Parathyroid adenoma (tissue), 2 donors: ENCODE results near the gene PSMD13.
A peak's percentile ranks its signal among the peaks of the same experiment; 100 is the strongest.

Experiments
- H2AFZ ChIP-seq: fragments of 300-600 bp; sonication (generic); one replicate; pipeline ENCODE4 v1.7.0; 2017; ENCODE audit warnings: antibody characterized with exemption, mild to moderate bottlenecking
- H3K27ac ChIP-seq: fragments of 300-600 bp; sonication (generic); one replicate; pipeline ENCODE4 v1.7.0; 2017
- H3K27me3 ChIP-seq: fragments of 300-600 bp; sonication (generic); one replicate; pipeline ENCODE4 v1.7.0; 2017; ENCODE audit warnings: low read length; ENCODE audit not compliant: control insufficient read depth, insufficient read depth
- H3K36me3 ChIP-seq: fragments of 300-600 bp; sonication (generic); one replicate; pipeline ENCODE4 v1.7.0; 2017; ENCODE audit warnings: low read length; ENCODE audit not compliant: control insufficient read depth, insufficient read depth
- H3K4me1 ChIP-seq: fragments of 300-600 bp; sonication (generic); one replicate; pipeline ENCODE4 v1.7.0; 2017; ENCODE audit warnings: control low read depth
- H3K4me2 ChIP-seq: fragments of 300-600 bp; sonication (generic); one replicate; pipeline ENCODE4 v1.7.0; 2017; ENCODE audit warnings: low read length
- H3K4me3 ChIP-seq: fragments of 300-600 bp; sonication (generic); one replicate; pipeline ENCODE4 v1.7.0; 2017; ENCODE audit warnings: low read depth, low read length
- H3K79me2 ChIP-seq: fragments of 300-600 bp; sonication (generic); one replicate; pipeline ENCODE4 v1.7.0; 2017; ENCODE audit warnings: control low read depth
- H3K9ac ChIP-seq: fragments of 300-600 bp; sonication (generic); one replicate; pipeline ENCODE4 v1.7.0; 2017; ENCODE audit warnings: mild to moderate bottlenecking
- H3K9me3 ChIP-seq: fragments of 300-600 bp; sonication (generic); one replicate; pipeline ENCODE4 v1.7.0; 2017; ENCODE audit warnings: low read length; ENCODE audit not compliant: control insufficient read depth
- TF ChIP-seq, protein P1 (sequence below): fragments of 300-600 bp; sonication (generic); IDR thresholded peaks from one replicate; pipeline ENCODE4 v1.7.0; 2017; ENCODE audit warnings: antibody characterized with exemption, mild to moderate bottlenecking
- donor health status: primary hyperparathyroidism.

Gene PSMD13

DNA sequence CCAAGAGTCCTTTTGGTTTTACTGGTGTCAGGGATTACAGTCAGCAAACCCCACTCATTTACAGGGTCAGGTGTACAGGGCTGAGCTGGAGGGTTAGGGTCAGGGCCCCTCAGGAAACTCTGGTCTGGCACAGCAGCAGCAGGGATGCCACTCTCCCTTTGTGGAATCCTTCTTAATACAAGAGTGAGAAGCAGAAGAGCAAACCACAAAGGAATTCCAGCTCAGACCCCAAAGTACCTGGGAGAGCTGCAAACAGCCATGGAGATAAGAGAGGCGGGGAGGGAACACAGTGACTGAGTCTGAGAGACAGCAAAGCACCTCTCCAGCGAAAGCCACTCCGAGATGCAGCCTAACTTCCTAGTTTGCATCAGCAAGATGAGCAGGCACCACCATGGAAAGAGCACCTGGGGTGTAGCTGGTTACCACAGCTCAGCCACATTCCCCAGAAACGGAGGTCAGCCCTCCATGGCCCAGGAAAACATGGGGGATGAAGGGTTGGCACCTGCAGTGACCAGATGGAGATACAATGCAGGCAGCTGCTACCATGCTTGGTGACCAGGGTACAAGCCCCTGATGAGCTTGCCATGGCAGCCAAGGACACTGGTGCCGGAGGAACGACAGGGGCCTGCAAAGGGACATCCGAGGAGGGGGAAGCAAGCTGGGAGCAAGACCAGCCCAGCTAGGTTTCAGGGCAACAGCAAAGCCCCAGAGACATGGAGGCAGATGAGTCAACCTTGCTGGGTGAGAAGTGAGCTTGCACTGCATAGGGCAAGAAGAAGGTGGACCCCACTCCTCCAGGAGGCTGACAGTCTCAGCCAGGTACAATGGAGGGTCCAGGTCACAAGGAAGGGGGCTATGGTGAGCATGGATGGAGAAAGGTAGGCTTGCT is 33.5 kb upstream of the PSMD13 start:
- H3K9ac ChIP-seq = no peak overlapping the region
- H3K4me3 ChIP-seq = no peak overlapping the region
- TF ChIP-seq, protein P1, sequence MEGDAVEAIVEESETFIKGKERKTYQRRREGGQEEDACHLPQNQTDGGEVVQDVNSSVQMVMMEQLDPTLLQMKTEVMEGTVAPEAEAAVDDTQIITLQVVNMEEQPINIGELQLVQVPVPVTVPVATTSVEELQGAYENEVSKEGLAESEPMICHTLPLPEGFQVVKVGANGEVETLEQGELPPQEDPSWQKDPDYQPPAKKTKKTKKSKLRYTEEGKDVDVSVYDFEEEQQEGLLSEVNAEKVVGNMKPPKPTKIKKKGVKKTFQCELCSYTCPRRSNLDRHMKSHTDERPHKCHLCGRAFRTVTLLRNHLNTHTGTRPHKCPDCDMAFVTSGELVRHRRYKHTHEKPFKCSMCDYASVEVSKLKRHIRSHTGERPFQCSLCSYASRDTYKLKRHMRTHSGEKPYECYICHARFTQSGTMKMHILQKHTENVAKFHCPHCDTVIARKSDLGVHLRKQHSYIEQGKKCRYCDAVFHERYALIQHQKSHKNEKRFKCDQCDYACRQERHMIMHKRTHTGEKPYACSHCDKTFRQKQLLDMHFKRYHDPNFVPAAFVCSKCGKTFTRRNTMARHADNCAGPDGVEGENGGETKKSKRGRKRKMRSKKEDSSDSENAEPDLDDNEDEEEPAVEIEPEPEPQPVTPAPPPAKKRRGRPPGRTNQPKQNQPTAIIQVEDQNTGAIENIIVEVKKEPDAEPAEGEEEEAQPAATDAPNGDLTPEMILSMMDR = no peak
- H3K27ac ChIP-seq = no peak overlapping the region
- no peak overlapping the region for H2AFZ ChIP-seq
- H3K79me2 ChIP-seq = peaks cover 7% of the 10 kb centered on the region
- H3K36me3 ChIP-seq = no peaks in the 10 kb centered on the region
- H3K27me3 ChIP-seq = no peaks in the 10 kb centered on the region
- H3K4me2 ChIP-seq = no peak overlapping the region
- H3K4me1 ChIP-seq = peaks cover 5% of the 10 kb centered on the region
- no peaks in the 10 kb centered on the region for H3K9me3 ChIP-seq

DNA sequence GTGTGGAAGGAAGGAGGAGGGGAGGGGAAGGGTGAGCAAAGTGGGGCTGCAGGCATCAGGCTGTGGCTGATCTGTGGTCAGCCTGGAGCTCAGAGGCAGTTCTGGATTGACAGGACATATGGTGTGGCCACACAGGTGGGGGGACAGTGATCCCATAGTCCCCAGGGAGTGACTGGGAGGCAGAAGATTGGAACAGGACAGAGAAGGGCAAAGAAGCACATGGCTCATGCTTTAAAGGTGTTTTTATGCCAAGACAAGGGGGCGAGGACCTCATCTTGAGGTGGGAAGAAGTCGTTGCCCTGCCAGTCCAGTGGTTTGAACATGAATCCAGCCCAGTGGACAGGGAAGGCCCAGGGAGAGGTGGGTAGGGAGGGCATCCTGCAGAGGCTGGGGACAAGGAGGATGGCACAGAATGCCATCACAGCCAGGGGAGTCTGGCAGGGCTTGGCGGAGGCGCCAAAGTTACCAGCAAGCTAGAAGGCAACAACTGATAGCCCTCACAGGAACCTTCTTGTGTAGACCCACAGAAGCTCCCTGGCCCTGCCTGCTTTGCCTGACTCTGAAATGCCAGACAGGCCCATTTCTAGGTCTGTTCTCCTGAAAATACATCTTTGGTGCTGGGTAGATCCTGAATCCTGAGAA is 32.7 kb upstream of the PSMD13 start:
- H3K4me1 ChIP-seq = peaks cover 5% of the 10 kb centered on the region
- peaks cover 7% of the 10 kb centered on the region for H3K79me2 ChIP-seq
- no peak overlapping the region for H3K9ac ChIP-seq
- H3K9me3 ChIP-seq = no peaks in the 10 kb centered on the region
- H3K27ac ChIP-seq = no peak overlapping the region
- no peaks in the 10 kb centered on the region for H3K27me3 ChIP-seq
- H3K4me2 ChIP-seq = no peak overlapping the region
- H3K4me3 ChIP-seq = no peak overlapping the region
- H2AFZ ChIP-seq = no peak overlapping the region
- TF ChIP-seq, protein P1 = no peak
- H3K36me3 ChIP-seq = no peaks in the 10 kb centered on the region

DNA sequence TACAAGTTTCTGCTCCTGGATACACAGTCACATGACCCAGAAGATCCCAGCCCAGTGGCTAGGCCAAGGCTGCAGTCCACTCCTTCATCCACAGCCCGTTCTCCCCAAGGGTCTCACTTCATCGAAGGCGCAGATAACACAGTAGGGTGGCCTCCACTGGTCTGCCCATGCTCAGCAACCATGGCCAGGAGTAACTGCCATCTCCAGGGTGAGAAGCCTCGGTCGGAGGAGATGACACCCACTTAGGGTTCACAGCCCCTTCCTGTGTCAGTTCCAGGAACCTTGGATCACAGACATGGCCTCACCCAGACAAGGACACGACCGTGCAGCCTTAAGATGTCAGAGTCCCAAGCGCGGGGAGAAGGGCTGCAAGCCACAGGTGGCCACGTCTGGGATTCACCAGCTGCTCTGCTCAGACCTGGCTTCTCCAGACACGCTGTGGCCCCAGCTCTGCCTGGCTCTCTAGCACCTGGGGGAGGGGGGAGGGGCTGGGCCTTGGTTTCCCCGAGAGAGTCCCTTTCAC is 32.1 kb upstream of the PSMD13 start:
- H3K27ac ChIP-seq = no peak overlapping the region
- TF ChIP-seq, protein P1 = no peak

DNA sequence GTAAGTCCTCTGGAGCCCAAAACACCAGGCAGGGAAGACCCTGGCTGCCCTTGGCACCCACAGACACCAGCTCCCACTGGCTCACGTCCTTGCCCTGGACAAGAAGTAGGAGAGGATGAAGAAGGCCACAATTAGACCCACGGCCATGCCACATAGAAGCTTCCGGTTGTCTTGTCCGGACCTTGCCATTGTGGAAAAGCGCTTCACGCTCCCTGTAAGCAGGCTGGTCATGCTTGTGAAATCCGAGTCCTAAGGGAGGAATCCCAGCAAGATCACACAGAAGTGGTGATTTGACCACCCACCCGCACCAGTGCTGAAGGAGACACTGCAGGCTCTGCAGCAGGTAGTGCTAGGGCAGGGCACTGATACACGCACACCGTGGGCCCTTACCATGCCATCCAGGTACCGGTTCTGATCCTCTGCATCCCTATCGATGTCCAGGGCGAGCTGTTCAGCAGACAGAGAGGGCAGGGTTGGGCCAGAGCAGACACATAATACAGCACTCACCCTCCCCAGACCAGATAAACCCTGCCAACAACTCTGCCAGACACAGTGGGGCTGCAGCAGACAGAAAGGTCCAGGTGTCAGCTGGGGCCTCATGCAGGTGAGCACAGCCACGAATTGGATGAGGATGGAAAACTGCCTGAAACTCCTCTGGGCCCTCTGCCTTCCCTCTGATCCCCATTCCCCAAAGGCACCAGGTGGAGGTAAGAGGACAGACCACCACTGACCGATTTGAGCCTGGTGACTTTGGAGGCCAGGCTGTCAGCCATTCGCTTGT is 31.4 kb upstream of the PSMD13 start:
- H3K4me2 ChIP-seq = peak overlapping the region; percentile 77
- peaks cover 7% of the 10 kb centered on the region for H3K79me2 ChIP-seq
- no peak overlapping the region for H2AFZ ChIP-seq
- H3K27me3 ChIP-seq = no peaks in the 10 kb centered on the region
- peaks cover 8% of the 10 kb centered on the region for H3K4me1 ChIP-seq
- H3K36me3 ChIP-seq = no peaks in the 10 kb centered on the region
- H3K9ac ChIP-seq = no peak overlapping the region
- H3K4me3 ChIP-seq = no peak overlapping the region
- no peak overlapping the region for H3K27ac ChIP-seq
- TF ChIP-seq, protein P1 = no peak
- no peaks in the 10 kb centered on the region for H3K9me3 ChIP-seq

More for the DNA sequence above, 32.1 kb upstream of the PSMD13 start:
- Histone ChIP-seq H2AFZ (no peak overlapping the region), H3K27me3 (no peaks in the 10 kb centered on the region), H3K4me1 (peaks cover 8% of the 10 kb centered on the region), H3K36me3 (no peaks in the 10 kb centered on the region), H3K9ac (no peak overlapping the region), H3K4me3 (no peak overlapping the region), H3K79me2 (peaks cover 7% of the 10 kb centered on the region), H3K4me2 (no peak overlapping the region), H3K9me3 (no peaks in the 10 kb centered on the region)
